Activated CD4-positive, alpha-beta T cell treated with anti-CD3 and anti-CD28 coated beads, Interleukin-2, amount 50 U/mL, for 16 hours (primary cell): ENCODE results near the gene CEP170B.
"Not testable (repeated sequence)": the region's sequence is repeated elsewhere in the genome, so short reads cannot be mapped to it uniquely, and the experiment has no call there.

ENCODE experiments used
- DNase-seq: peaks from one replicate; pipeline ENCODE4 v3.0.0-alpha.2; 2020

CEP170B gene

DNA sequence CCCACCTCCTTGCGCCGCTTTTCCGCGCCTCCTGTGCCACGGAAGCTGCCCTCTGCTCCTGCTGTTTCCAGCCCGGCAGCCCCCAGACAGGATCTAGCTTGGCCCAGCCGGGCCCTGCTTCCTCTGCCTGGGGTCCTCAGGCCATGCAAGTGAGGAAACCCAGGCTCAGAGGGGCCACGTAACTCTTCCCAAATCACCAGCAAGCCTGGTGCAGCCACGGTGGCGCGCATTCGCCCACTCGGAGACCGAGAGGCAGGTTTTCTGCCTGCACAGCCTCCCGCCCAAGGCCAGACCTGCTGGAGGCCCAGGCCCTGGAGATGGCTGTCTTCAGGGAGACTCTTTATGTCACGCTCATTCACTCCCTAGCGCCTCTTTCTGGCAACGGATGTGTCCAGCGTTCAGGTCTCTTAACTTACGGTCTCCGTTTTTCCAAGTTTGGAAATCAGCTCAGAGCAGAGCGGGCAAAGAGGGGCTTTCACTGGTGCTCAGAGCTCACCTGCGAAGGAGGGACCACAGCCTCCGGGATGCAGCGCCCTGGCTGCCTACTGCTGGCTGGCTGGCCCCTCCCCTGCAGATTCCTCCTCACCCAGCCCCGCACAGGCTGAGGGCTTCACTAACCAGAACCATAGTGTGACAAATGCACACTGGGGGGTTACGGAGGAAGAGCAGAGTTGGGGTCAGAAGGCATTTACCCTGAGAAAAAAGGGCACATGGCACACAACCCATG, 20.6 kb upstream of the CEP170B start:
- no peak for DNase-seq

DNA sequence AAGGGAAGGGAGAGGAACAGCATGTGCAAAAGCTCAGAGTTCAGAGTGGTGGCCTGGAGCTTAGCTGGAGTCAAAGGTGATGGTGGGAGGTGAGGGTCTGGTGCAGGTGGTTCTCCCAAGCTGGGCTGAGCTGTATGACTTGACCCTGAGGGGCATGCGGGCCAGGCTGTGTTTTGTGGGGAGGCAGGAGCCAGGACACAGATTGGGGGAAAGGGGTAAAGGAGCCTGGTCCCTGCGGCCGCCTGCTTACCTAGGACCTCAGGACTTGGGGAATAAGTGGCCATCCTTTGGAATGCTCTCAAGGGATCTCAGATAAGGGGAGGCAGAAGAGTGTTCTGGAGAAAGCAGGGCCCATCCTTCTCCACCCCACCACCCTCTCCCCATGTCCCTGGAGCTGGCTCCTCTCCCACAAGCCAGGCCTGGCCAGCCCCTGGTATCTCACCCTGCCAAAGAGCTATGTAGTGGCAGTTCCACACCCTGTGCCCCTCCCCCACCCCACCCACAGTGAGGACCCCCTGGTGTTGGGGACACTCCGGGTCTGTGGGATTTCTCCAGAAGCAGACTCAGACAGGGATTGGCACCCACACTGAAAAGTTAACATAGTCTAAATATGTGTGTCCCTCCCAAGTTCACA, 19.9 kb upstream of the CEP170B start:
- DNase-seq: no peak

DNA sequence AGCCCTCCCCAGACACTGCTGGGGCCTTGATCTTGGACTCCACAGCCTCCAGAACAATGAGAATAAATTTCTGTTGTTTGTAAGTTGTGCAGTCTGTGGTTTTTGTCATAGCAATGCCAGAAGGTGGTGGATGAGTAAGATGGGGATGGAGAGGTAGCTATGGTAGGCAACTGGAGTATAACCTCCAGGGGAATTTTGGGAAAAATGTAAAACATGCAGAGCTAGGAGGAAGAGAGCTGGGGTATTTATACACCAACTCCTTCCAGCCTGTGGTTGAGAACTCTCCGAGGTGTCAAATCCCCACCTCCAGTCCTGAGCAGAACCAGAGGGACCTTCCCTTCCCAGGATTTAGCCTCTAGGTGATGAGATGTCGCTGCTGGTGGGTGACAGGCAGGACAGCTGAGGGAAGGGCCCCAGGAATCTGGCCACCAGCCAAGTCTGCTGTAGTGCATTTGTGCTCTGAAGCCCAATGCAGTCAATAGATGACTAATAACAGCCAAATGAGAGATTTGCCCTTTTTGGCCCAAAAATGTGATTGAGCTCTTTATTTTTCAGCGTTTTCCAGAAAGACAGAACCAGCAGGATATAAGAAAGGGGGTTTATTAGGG, 19.1 kb upstream of the CEP170B start:
- DNase-seq: no peak

DNA sequence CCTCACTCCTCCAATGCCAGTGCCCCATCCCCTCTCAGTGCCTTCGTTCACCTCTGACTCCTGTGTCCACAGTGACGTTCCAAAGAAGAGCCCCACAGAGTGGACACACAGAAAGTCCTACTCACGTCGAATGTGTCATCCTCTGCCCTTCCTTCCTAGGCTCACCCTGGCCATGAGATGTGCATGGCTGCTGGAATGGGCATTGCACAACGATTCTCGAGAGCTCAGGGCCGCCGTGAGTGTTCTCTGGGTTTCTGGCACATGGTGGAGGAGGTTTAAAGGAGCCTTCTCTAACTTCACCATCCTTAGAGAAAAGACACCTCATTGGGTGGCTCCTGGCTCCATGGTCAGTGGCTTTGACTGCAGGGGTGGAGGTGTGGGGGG, 12.8 kb upstream of the CEP170B start:
- no peak for DNase-seq

DNA sequence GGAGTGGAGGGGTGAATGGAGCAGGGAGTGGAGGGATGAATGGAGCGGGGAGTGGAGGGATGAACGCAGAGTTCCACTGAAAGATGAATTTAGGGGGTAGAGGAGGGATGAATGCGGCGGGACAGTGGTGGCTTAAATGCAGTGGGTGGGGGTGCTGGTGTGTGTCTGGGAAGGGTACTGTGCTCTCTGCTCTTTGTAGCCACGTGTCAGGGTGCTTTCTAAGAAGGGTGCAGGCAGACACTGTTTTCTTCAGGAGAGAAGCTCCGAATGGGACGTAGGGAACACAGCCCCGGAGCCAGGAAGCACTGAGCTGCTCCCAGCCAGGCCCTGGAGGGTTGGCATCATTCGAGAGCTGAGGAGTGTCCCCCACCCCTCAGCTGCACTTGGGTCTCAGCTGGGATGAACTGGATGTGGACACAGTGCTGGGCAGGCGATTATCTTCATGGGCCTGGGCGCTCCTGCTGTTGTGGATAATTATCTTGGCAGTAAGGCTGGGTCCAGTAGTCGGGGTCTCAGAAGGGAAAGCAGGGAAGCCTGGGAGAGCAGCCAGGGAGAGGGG, 9.5 kb upstream of the CEP170B start:
- no peak for DNase-seq

DNA sequence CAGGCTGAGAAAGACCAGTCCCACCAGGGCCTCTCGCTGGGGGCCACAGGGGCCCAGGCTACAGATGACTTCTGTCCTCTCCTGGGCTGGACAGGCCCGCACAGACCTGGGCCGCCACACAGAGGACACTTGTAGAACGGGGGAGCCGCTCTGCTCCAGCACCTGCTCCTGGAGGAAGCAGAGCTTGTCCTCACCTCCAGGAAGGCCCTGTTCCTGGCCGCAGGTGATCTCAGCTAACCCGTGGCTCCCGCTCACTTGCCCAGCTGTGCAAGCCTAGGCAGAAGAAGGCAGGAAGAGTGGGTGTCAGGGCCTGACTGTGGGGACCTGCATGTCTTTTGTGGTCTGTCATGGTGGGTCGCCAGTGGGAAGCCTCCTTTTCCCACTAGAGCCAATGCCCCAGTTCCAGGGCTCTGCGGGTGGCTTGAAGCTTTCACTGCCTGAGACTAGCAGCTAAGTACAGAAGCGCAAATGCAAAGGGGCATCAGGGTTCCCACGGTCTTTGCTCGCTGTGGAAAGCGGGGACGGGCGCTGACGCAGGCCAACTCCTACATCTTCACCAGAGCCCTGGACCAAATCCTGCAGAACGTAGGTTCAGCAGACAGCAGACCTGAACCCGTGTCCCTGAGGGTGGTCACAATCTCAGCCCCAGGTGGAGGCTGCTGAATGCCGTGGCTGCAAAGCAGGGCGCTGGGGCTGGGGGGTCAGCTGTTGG, 8.8 kb upstream of the CEP170B start:
- DNase-seq: no peak

DNA sequence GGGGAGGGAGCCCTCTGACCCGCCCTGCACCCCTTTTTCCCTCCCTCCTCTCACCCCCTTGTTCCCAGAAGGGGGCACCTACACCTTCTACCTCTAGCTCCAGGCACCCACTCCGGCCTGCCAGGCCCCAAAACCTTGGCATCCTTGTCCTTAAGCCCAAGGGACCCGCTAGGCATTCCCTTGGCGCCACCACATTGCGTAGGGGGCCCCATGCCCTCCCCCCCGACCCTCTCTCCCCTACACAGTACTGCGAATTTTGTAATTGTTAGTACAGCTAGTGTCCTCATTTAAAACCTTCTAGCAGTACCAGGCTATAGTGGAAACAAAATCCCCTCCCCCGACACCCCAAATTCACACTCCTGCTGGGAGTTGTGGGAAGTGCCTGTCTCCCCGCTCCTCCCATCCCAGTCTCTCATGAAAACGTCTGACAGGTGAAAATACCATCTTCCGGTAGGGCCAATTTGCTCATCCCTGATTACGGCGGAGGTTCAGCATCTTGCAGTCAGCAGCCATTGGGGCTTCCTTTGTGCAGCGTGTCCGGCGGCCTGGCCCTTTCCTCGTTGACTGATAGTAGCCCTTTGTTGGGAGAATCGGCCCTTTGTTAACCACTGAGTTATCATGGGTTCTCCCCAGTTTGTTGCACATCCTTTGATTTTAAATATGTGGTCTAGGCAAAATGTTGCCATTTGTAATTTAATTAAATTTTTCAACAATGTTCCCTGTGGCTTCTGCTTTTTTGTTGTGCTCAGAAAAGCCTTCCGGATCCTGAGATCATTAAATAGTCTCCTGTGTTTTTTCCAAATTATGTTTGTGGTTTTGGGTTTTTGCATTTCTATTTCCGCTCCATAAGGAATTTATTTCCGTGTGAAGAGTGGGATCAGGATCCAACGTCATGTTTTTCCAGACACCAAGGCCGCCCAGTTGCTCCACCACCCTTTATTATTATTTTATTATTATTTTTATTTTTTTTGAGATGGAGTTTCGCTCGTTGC, 7.9 kb upstream of the CEP170B start:
- DNase-seq: no peak

DNA sequence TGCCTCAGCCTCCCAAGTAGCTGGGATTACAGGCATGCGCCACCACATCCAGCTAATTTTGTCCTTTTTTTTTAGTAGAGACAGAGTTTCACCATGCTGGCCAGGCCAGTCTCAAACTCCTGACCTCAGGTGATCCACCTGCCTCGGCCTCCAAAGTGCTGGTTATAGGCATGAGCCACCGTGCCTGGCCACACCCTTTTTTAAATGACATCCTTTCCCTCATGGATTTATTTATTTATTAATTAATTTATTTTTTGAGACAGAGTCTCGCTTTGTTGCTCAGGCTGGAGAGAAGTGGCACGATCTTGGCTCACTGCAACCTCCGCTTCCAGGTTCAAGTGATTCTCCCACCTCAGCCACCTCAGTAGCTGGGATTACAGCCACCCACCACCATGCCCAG, 7.1 kb upstream of the CEP170B start:
- not testable (repeated sequence) for DNase-seq

DNA sequence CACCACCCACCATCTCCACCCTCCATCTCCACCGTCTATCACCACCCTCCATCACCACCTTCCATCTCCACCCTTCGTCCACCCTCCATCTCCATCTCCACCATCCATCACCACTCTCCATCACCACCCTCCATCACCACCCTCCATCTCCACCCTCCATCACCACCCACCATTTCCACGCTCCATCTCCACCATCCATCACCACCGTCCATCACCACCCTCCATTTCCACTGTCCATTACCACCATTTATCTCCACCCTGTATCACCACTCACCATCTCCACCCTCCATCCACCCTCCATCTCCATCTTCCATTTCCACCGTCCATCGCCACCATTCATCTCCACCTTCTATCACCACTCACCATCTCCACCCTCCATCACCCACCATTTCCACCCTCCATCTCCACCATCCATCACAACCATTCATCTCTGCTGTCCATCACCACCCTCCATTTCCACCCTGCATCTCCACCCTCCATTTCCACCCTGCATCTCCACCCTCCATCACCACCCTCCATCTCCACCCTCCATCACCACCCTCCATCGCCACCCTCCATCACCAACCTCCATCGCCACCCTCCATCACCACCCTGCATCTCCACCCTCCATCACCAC, 6.1 kb upstream of the CEP170B start:
- no peak for DNase-seq

DNA sequence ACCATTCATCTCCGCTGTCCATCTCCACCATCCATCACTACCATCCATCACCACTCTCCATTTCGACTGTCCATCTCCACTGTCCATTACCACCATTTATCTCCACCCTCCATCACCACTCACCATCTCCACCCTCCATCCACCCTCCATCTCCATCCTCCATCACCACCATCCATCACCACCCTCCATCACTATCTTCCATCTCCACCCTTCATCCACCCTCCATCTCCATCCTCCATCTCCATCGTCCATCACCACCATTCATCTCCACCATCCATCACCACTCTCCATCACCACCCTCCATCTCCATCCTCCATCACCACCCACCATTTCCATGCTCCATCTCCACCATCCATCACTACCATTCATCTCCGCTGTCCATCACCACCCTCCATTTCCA, 5.2 kb upstream of the CEP170B start:
- DNase-seq: no peak

DNA sequence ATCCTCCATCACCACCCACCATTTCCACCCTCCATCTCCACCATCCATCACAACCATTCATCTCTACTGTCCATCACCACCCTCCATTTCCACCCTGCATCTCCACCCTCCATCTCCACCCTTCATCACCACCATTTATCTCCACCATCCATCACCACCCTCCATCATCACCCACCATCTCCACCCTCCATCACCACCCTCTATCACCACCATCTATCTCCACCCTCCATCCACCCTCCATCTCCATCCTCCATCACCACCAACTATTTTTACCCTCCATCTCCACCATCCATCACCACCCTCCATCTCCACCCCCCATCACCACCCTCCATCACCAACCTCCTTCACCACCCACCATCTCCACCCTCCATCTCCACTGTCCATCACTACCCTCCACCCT, 4.7 kb upstream of the CEP170B start:
- DNase-seq: no peak

DNA sequence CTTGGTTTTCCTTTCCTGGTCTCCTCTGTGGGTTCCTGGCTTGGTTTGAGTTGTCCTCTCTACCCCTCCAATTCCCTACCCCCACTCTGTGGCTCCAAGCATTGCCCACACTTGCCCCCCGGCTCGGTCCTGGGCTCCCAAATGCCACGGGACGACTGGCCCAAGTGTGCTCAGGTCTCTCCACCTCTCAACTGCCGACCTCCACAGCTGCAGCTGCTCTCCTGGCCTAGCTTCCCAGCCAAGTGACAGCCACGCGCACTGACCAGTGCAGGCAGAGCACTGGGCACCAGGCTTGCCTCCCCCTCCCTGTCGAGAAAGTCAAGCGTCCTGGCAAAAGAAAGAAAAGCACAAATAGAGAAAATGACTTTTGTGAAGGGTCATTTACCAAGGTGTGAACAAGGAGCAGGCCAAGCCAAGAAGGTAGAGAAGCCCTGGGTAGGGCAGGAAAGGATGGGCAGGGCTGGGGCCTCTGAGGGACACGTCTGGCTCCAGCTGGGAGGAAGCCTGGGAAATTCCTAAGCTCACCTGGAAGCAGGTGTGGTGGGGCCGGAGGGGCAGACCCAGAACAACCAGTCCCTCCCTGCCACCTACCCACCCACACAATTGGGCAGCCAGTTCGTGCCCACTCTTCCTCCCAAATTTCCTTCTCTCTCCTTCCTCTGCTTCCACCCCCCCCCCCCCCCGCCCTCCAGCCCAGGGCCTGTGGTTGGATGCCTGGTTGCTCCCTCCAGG, 1.8 kb upstream of the CEP170B start:
- DNase-seq: no peak

DNA sequence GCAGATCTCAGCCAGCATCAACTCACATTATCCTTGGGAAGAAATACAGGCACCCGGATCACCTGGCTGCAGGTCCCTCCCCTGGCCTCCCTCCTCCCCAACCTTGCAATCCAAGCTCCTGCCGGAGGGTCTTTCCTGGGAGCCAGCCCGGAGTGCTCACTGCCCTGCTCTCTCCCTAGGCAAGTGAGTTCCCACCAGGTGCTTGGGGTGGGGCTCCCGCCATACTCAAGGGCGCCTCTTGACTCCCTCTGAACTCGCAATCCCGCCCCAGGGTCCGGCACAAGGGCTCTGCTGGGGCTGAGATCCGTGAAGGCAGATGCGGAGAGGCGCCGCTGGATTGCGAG, 1.2 kb upstream of the CEP170B start:
- DNase-seq: no peak

DNA sequence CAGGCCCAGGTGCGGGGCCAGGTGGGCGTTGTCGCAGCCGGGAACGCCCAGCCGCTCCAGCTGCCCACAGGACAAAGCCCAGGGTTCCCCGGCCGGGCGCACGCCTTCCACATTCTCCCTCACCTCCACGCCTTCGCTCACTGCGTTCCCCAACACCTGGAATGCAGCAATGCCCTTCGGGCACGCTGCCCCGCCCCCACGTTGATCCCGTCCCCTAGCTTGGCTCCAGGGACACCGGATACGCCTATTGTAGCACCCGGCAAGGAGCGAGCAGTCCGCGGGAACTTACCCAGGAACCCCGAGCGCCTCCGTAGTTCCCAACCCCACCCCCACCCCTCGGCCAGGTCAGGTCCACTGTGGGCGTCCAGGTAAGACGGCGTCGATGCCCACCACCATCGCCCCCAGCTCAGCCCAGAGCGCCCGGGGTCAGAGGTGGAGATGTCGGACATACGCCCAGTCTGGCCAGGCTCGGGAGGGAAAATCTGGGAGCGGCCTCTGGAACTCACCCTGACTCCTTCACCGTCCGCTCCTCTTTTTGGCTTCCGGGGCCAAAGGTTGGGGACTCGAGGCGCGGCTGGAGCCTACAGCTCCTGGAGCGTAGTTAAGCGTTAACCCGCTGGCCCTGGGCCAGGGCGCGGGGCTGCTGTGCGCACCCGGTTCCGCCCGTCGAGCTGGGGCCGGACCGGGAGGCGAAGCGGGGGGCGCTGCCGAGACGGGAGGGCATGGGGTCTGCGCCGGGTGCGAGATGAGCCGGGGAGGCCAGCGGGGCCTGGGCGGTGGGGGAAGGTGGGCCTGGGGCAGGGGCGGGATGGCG, 594 bp upstream of the CEP170B start:
- DNase-seq: no peak

DNA sequence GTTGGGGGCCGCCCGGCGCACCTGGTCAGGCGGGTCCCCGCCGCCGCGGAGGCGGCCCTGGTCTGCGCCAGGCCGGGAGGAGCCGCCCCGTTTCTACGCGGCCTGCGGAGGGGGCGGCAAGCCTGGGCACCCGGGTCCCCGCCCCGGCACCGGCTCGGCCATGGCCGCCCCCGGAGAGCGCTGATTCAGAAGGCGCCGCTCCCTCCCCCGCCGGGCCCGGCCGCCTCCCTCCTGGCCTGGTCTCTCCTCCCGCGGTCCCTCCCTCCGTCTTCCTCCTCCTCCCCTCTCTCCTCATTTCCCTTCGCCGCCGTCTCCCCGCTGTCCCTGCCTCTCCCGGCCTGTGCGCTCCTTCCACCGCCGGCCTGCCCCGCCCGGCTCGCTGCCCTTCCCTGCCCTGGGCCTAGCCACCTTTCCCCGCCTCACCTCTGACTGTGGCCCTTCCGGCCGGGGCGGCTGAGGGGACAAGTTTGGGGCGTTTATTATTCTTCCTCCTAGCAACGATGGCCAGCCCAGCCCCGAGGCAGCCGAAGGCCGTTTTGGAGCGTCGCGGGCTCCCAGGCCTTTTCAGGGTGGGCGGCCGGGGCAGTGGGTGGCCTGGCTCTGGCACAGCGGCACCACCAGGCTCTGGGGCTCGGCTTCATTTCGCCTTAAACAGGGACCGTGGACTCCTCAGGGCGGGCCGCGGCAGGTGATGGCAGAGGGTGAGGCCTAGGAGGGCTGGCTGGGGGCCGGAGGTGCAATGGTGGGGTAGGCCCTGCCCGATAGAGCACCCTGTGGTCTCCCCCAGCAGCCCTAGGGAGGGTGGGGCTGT, 768 bp downstream of the CEP170B start:
- peak; percentile 18 for DNase-seq

DNA sequence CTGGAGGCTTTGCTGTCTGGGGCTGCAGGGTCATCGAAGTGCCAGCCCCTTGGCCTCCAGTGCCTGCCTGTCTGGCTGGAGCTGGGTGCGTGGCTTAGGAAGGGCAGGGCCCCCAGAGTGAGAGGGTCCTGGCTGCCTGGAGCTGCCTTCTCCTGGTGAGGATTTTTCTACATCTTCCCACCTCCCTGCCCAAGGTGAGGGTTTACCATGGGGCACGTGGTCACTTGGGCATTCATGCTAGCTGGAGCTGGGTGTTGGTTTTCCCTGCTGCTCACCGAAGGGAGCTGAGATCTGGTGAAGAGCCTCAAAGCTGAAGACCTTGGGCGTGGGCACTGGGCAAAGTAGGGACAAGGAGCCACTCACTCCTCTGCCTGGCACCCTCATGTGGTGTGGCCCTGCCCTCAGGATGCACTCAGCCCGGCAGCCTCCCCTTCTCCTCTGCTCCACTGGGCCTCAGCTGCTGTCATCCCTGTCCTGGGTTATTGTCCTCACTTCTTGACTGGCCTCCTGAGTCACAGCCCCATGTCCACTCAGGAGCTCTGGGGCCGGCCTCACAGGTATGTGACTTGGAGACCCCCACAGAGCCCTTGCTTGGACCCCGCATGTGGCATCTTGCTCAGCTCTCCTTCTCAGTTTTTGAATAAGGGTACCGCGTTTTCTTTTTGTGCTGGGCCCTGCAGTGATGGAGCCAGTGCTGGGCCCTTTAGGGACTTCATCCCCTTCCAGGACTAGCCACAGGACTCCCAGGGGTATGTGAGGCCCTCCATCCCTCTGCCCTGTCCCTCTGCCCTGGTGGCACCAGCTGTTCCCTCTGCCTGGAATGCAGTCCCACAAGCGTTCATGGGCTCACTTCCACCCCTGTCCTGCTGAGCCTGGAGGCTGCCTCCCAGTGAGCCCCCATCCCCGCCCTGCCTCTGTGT, 1.6 kb downstream of the CEP170B start:
- DNase-seq: no peak

DNA sequence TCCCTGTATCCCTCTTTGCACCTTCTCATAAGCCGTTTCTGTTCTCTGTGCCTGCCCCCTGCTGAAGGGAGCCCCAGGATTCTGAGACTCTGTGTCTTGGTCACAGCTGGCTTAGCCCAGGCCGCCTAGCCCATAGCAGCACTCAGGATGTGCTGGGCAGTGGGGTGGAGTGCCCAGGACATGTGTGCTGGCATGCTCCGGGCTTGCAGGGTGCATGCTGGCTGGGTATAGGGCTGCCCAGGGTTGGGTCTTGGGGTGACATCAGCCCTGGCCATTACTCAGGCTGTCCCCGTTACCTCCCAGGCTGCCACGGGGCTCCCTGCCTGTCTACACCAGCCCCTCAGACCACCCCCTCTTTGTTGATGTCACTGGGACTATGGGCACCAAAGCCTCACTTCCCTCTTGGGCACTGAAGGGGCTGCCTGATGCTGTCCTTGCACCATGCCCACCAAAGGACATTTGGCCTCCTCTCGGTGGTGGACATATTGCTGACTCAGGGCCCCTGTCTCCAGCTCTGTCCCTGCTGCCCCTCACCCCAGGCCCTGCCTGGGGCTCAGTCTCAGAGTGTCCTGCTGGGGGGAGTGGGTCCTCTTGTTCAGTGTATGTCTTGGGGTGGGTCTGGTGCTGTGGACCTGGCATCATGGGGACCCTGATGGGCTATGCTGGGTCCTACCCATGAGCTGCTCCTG, 2.4 kb downstream of the CEP170B start:
- DNase-seq: no peak
